SU-DHL-6 (cell line): ENCODE data around the gene DENND5A.
"Not testable (repeated sequence)": the region's sequence is repeated elsewhere in the genome, so short reads cannot be mapped to it uniquely, and the experiment has no call there.

Experiments used
- H2AFZ ChIP-seq: fragments of 200-600 bp; sonication (generic); 2 replicates; pipeline ENCODE4 v1.6.1; 2014; ENCODE audit warnings: low read depth, mild to moderate bottlenecking, moderate library complexity, mixed read lengths, antibody characterized with exemption, low read length; ENCODE audit not compliant: severe bottlenecking
- H3F3A ChIP-seq: fragments of 200-600 bp; shearing (Covaris generic); 2 replicates; pipeline ENCODE4 v1.6.0; 2016; ENCODE audit warnings: antibody characterized with exemption, mild to moderate bottlenecking; ENCODE audit not compliant: insufficient read depth
- H3K27ac ChIP-seq: fragments of 200-600 bp; sonication (generic); 2 replicates; pipeline ENCODE4 v1.5.1; 2016; ENCODE audit warnings: low read depth, mild to moderate bottlenecking, low read length, moderate library complexity, mixed read lengths
- H3K27me3 ChIP-seq: fragments of 200-600 bp; sonication (generic), shearing (Covaris generic); 2 replicates; pipeline ENCODE4 v1.6.0; 2014; ENCODE audit warnings: mild to moderate bottlenecking, low read length
- H3K36me3 ChIP-seq: fragments of 200-600 bp; sonication (generic); 2 replicates; pipeline ENCODE4 v1.6.1; 2014; ENCODE audit warnings: mild to moderate bottlenecking, low read length, mixed read lengths
- H3K4me2 ChIP-seq: fragments of 300-600, 200-600 bp; shearing (Covaris generic), sonication (generic); 2 replicates; pipeline ENCODE4 v1.6.0; 2014; ENCODE audit warnings: low read length, low read depth, mild to moderate bottlenecking; ENCODE audit not compliant: poor library complexity, severe bottlenecking
- H3K4me3 ChIP-seq: fragments of 200-600 bp; sonication (generic); 2 replicates; pipeline ENCODE4 v1.5.1; 2014; ENCODE audit warnings: antibody characterized with exemption, low read length, mild to moderate bottlenecking, mixed read lengths; ENCODE audit not compliant: insufficient read depth, poor library complexity, severe bottlenecking
- H3K79me2 ChIP-seq: fragments of 200-600 bp; sonication (generic); 2 replicates; pipeline ENCODE4 v1.6.1; 2014; ENCODE audit warnings: mild to moderate bottlenecking, low read length, moderate library complexity; ENCODE audit not compliant: insufficient read depth
- H3K9ac ChIP-seq: fragments of 200-600 bp; sonication (generic); 2 replicates; pipeline ENCODE4 v1.7.0; 2014; ENCODE audit warnings: mild to moderate bottlenecking, low read length
- H3K9me2 ChIP-seq: fragments of 200-600 bp; sonication (generic); replicated peaks from 2 replicates; pipeline ENCODE4 v1.6.1; 2014; ENCODE audit warnings: low read length; ENCODE audit not compliant: insufficient read depth
- H3K9me3 ChIP-seq: fragments of 200-600 bp; sonication (generic); 2 replicates; pipeline ENCODE4 v1.6.1; 2014; ENCODE audit warnings: low read length, mixed read lengths; ENCODE audit not compliant: insufficient read depth
- H4K20me1 ChIP-seq: fragments of 200-600 bp; sonication (generic); 2 replicates; pipeline ENCODE4 v1.6.1; 2014; ENCODE audit warnings: low read depth, mild to moderate bottlenecking, antibody characterized with exemption, low read length, moderate library complexity, mixed read lengths
- EZH2phosphoT487 ChIP-seq: fragments of 200-600 bp; sonication (generic), shearing (Covaris generic); conservative IDR thresholded peaks from 2 replicates; pipeline ENCODE4 v1.6.1; 2018; ENCODE audit warnings: mild to moderate bottlenecking, antibody characterized with exemption, low read length, moderate library complexity, mixed read lengths
- TF ChIP-seq, protein P1 (sequence below): fragments of 200-600 bp; sonication (generic); IDR thresholded peaks from one replicate; pipeline ENCODE4 v1.5.1; 2017; ENCODE audit warnings: antibody characterized with exemption, mild to moderate bottlenecking, low read length, moderate library complexity; ENCODE audit not compliant: insufficient read depth, poor library complexity, severe bottlenecking

The DENND5A gene

DNA sequence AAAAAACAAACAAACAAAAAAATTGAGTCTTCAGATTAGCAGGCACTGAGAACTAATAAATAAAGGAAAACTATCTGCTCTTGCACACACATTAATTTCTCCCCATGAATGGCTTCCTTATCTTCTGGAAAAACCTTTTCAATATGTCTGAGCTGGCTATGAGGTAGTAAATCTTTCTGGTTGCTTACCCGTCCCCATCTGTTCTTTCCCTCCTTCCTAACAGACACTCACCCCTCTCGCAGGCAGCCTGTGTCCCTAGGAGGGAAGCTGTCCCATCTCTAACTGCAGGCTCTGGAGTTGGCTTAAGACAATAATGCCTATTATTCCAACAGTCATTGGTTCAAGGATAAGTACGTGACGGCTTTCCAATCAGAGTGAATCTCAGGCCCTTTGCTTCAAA is 165.5 kb downstream of the DENND5A start:
- Histone ChIP-seq H3K9me3 (no peaks in the 10 kb centered on the region), H3K27ac (no peak overlapping the region), H3F3A (no peaks in the 10 kb centered on the region)

DNA sequence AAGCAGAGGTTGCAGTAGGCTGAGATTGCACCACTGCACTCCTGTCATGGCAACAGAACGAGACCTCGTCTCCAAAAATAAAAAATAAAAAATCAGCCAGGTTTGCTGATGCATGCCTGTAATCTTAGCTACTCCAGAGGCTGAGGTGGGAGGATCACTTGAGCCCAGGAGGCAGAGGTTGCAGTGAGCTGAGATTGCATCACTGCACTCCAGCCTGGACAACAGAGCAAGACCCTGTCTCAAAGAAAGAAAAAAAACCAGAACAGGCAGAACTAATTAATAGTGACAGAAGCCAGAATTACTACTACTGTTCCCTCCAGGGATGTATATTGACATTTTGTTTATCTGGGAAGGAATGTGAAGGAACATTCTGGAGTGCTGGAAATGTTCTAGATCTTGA is 166.7 kb downstream of the DENND5A start:
- H3K4me2 ChIP-seq, H3K9me2 ChIP-seq, H3K36me3 ChIP-seq, H3K27ac ChIP-seq, H3K9me3 ChIP-seq, H3F3A ChIP-seq, H3K4me3 ChIP-seq, H3K9ac ChIP-seq, H2AFZ ChIP-seq, H3K79me2 ChIP-seq, H4K20me1 ChIP-seq, H3K27me3 ChIP-seq: not testable (repeated sequence)

More for the DNA sequence above, 165.5 kb downstream of the DENND5A start:
- H3K9ac ChIP-seq, result no peak overlapping the region
- H3K27me3 ChIP-seq, result no peaks in the 10 kb centered on the region
- peak overlapping the region; percentile 14 for H2AFZ ChIP-seq
- no peak overlapping the region for H3K4me3 ChIP-seq
- H3K9me2 ChIP-seq, result no peaks in the 10 kb centered on the region
- H3K36me3 ChIP-seq, result no peaks in the 10 kb centered on the region
- no peaks in the 10 kb centered on the region for H3K79me2 ChIP-seq
- H4K20me1 ChIP-seq, result no peaks in the 10 kb centered on the region
- no peak overlapping the region for H3K4me2 ChIP-seq
- TF ChIP-seq EZH2phosphoT487, result no peak
- TF ChIP-seq, protein P1, sequence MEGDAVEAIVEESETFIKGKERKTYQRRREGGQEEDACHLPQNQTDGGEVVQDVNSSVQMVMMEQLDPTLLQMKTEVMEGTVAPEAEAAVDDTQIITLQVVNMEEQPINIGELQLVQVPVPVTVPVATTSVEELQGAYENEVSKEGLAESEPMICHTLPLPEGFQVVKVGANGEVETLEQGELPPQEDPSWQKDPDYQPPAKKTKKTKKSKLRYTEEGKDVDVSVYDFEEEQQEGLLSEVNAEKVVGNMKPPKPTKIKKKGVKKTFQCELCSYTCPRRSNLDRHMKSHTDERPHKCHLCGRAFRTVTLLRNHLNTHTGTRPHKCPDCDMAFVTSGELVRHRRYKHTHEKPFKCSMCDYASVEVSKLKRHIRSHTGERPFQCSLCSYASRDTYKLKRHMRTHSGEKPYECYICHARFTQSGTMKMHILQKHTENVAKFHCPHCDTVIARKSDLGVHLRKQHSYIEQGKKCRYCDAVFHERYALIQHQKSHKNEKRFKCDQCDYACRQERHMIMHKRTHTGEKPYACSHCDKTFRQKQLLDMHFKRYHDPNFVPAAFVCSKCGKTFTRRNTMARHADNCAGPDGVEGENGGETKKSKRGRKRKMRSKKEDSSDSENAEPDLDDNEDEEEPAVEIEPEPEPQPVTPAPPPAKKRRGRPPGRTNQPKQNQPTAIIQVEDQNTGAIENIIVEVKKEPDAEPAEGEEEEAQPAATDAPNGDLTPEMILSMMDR, result no peak

DNA sequence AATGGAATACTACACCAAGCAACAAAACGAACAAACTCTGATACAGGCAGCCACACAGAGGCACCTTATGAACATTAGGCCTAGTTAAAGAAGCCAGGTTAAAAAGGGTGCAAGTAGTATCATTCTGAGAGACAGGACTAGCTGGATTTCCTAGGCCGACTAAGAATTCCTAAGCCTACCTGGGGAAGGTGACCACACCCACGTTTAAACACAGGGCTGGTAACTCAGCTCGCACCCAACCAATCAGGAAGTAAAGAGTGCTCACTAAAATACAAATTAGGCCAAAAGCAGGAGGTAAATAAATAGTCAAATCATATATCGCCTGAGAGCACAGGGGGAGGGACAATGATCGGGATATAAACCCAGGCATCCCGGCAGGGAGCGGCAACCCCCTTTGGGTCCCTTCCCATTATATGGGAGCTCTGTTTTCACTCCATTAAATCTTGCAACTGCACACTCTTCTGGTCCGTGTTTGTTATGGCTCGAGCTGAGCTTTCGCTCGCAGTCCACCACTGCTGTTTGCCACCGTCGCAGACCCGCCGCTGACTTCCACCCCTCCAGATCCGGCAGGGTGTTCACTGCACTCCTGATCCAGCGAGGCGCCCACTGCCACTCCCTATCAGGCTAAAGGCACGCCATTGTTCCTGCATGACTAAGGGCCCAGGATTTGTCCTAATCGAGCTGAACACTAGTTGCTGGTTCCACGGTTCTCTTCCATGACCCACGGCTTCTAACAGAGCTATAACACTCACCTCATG is 167.8 kb downstream of the DENND5A start:
- H3F3A ChIP-seq, H2AFZ ChIP-seq, H4K20me1 ChIP-seq, H3K4me2 ChIP-seq, H3K9me3 ChIP-seq, H3K79me2 ChIP-seq, H3K36me3 ChIP-seq, H3K27ac ChIP-seq, H3K4me3 ChIP-seq, H3K27me3 ChIP-seq, H3K9ac ChIP-seq, H3K9me2 ChIP-seq: not testable (repeated sequence)

DNA sequence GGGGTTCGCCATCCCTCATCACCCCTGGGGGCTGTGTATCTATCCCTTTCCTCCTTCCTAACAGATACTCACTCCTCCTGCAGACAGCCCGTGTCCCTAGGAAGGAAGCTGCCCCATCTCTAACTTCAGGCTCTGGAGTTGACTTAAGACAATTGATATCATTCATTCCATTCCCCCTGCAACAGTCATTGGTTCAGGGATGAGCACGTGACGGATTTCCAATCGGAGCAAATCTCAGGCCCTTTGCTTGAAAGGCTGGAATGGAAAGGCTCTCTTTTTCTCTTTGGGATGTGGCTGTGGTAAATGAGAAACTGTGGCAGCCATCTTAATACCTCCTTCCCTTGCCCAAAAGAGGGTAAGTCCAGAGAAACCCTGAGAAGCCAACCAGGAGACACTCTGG is 168.7 kb downstream of the DENND5A start:
- H3K4me2 ChIP-seq, result no peak overlapping the region
- H3F3A ChIP-seq, result no peaks in the 10 kb centered on the region
- no peaks in the 10 kb centered on the region for H3K79me2 ChIP-seq
- no peaks in the 10 kb centered on the region for H3K36me3 ChIP-seq
- no peak for TF ChIP-seq EZH2phosphoT487
- TF ChIP-seq, protein P1, result no peak
- no peak overlapping the region for H3K9ac ChIP-seq
- H2AFZ ChIP-seq, result no peak overlapping the region
- H3K4me3 ChIP-seq, result no peak overlapping the region
- no peak overlapping the region for H3K27ac ChIP-seq
- no peaks in the 10 kb centered on the region for H3K9me2 ChIP-seq
- no peaks in the 10 kb centered on the region for H3K27me3 ChIP-seq
- H4K20me1 ChIP-seq, result no peaks in the 10 kb centered on the region
- H3K9me3 ChIP-seq, result no peaks in the 10 kb centered on the region
